Measurements from ENCODE around the gene CDHR3. TPM values are rescaled to one million over a fixed set of nuclear protein-coding genes. Genes with fewer than 3 reads are reported as not detected.

CDHR3 gene
- total and polyA plus RNA-seq, 2 of the 8 experiments (the other 6 are each of a cell fraction or from before 2014, with no cell fraction given): 6.4 to 6.8 TPM

GRCh38 chr7:106045586-106045985 is 82.5 kb downstream of the CDHR3 start:
- Histone ChIP-seq H3K27me3 (replicated peaks in 1 of 4; ENCODE audit: control insufficient read depth in 3 of 4, extremely low read depth in 1 of 4, insufficient read depth in 3 of 4, low read length in 3 of 4) (no peaks in the 10 kb centered on the region), H2AK5ac (ENCODE audit: low read depth, low read length) (no peak overlapping the region), H3K79me1 (ENCODE audit: low read depth, low read length) (no peaks in the 10 kb centered on the region), H3K79me2 (ENCODE audit: control insufficient read depth in 1 of 2, insufficient read depth in 2 of 2, low read length in 2 of 2) (no peaks in the 10 kb centered on the region), H4K8ac (ENCODE audit: extremely low read depth, insufficient read depth, low read length) (no peak overlapping the region), H2BK20ac (ENCODE audit: low read length) (no peak overlapping the region), H4K91ac (replicated peaks; ENCODE audit: insufficient read length, low read length) (no peak overlapping the region), H3K4me1 (replicated peaks in 1 of 4; ENCODE audit: control insufficient read depth in 3 of 4, insufficient read depth in 4 of 4, low read length in 3 of 4) (peaks cover 0 to 10% (median 0%) of the 10 kb centered on the region in 4 experiments; a peak in 3 of 7 replicates), H3K9ac (replicated peaks in 1 of 4; ENCODE audit: extremely low read depth in 1 of 4, low read depth in 3 of 4, low read length in 3 of 4) (no peak overlapping the region), H4K5ac (ENCODE audit: insufficient read length, low read depth, low read length) (no peak overlapping the region), H3K36me3 (ENCODE audit: control insufficient read depth in 2 of 4, insufficient read depth in 4 of 4, low read length in 3 of 4) (no peaks in the 10 kb centered on the region), H3K18ac (ENCODE audit: extremely low read depth, low read length) (no peak overlapping the region), H3K23me2 (ENCODE audit: low read depth, low read length) (no peaks in the 10 kb centered on the region), H2AFZ (ENCODE audit: low read length) (no peak overlapping the region), H3K23ac (ENCODE audit: insufficient read length) (no peak overlapping the region), H3K27ac (ENCODE audit: low read depth, low read length) (no peak overlapping the region), H2BK5ac (ENCODE audit: low read depth, low read length) (no peak overlapping the region), H3K4me2 (ENCODE audit: insufficient read depth in 1 of 2, low read depth in 2 of 2, low read length in 2 of 2) (no peak overlapping the region), H2BK15ac (ENCODE audit: low read length) (no peak overlapping the region), H3K56ac (replicated peaks; ENCODE audit: insufficient read length, low read depth, low read length) (no peak overlapping the region), H3K9me3 (ENCODE audit: insufficient read depth in 2 of 2, low read depth in 1 of 2, low read length in 1 of 2) (no peaks in the 10 kb centered on the region), H4K20me1 (replicated peaks in 1 of 2; ENCODE audit: control insufficient read depth in 1 of 2, insufficient read depth in 2 of 2, low read length in 2 of 2) (no peaks in the 10 kb centered on the region), H2BK120ac (replicated peaks; ENCODE audit: low read depth, low read length) (no peak overlapping the region), H3K14ac (ENCODE audit: insufficient read length) (no peak overlapping the region), H3K4ac (replicated peaks; ENCODE audit: insufficient read length, low read depth, low read length) (no peak overlapping the region), H3K4me3 (ENCODE audit: extremely low read depth in 1 of 4, insufficient read depth in 2 of 4, low read depth in 3 of 4, low read length in 4 of 4) (no peak overlapping the region), H2BK12ac (ENCODE audit: low read depth, low read length) (no peak overlapping the region)
- no peak for TF ChIP-seq TAF7 (optimal IDR thresholded peaks at IDR 0.05; ENCODE audit: borderline replicate concordance, low read depth, low read length)
- 88% methylated on average over 1 of the region's 1 CpG; no CpG with 5 or more reads in 1 of the 2 experiments for WGBS, 2 experiments (ENCODE audit: extremely low coverage in 1 of 2, insufficient coverage in 1 of 2, insufficient read length in 1 of 2, insufficient replicate concordance in 2 of 2, low coverage in 1 of 2, low lambda C conversion rate in 2 of 2, missing lambda C conversion rate in 1 of 2)
- DNase-seq (ENCODE audit: low read depth in 1 of 2, low spot score in 2 of 2): no peak
- ChIA-PET POLR2A (ENCODE audit: partially characterized antibody) (no interaction called here), CTCF (ENCODE audit: partially characterized antibody) (interaction anchor here (1.6 to 13.5 kb wide), 7 partner anchors 11 to 402 kb away, joined by 3 to 265 read pairs (median 17); no protein-coding TSS in a partner anchor)
- no peak for FAIRE-seq
